ENCODE measurements around the gene BBS5.

- TF ChIP-seq POLR2A (IDR thresholded peaks at IDR 0.05) (no peak), CTCF (IDR thresholded peaks at IDR 0.05) (no peak)
Observed at GRCh38 chr2:169469952-169470572, 9.2 kb upstream of the BBS5 start.
